ENCODE results near the gene NNAT.
A peak's percentile ranks its signal among the peaks of the same experiment; 100 is the strongest.

NNAT gene

GRCh38 chr20:37503256-37503927 is 17.7 kb upstream of the NNAT start:
- DNase-seq, result no peak

- DNase-seq, result no peak
These were observed 16.5 kb upstream of the NNAT start for GRCh38 chr20:37504404-37505096.

DNA sequence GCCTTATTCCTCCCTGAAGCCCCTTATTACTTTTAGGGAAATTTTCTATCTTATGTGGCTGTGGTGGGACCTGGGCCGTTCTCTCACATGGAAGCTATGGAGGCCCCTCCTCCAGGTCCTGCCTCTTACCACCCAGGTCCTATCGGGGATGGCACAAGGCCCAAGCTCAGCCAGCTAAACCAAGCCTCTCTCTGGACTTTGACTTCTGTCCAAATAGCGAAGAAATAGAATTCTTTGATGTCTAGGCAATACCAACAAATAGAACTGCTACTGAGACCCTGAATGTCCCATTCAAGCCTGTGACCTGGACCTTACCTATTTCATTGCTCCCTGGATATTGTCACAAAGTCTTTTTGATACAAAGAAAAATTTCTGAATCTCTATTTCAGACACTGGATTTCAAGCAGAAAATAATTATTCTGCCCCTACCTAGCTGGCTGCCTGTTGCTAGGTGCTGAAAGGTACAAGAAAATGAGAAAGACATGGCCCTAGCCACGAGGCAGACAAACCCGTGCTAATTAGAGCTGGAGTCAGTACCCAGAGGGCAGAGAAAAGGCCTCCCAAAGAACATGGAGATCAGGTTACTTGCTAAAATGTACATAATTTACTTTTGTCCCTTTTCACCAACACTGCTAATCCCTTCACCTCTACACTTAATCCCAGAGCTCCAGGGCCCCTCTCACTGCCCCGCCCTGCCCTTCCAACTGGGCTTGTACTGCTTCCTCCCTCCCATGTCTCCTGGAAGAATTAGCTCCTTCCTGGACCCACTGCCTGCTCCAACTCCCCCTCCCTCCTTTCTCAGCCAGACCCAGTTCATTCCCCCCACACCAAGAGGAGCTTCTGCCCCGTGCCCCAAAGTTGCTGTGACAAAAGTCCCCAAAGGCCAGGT is 15.5 kb upstream of the NNAT start:
- DNase-seq, result no peak

DNA sequence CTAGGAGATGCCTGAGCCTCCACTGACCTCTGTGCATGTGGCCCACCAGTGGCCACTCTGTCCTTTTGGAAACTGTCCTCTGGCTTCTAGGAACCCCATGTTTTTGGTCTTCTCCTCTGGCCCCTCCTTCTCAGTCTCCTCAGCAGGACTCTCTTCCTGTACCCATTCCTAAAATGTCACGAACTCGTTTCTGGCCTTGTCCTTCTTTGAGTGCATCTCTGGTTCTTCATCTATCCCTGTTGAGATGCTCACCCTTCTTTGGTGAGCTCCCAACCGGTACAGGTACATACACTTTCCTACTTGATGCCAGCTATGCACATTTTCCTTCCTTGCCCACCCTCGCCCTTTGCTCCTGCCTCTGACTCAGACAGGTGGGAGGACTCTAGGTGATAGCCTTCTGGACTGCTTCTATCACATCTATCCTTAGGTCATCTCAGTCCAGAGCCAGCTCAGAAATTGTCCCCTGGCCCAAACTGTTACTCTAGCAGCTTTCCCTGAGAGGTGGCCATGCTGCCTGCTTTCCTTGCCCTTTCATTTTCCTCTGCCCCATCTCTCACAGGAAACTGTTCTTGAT is 14.8 kb upstream of the NNAT start:
- DNase-seq, result no peak

DNA sequence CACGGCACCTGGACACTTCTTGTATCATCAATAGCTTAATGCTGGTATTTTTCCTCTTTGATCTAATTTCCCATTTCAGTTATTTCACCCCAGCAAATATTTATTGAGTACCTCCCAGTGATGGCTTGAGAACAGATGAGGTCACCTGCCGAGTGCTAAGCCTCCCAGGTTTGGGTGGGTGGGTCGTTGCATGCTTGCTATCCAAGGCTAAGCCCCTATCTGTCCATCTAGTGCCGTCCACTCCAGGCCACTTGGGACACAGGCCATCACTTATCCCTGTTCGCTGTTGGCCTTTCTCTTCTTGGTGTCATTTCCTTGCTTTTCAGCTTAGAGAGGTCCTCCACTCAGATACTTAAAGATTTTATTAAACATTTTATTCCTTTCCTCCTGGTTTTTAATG is 10.8 kb upstream of the NNAT start:
- DNase-seq, result no peak

DNA sequence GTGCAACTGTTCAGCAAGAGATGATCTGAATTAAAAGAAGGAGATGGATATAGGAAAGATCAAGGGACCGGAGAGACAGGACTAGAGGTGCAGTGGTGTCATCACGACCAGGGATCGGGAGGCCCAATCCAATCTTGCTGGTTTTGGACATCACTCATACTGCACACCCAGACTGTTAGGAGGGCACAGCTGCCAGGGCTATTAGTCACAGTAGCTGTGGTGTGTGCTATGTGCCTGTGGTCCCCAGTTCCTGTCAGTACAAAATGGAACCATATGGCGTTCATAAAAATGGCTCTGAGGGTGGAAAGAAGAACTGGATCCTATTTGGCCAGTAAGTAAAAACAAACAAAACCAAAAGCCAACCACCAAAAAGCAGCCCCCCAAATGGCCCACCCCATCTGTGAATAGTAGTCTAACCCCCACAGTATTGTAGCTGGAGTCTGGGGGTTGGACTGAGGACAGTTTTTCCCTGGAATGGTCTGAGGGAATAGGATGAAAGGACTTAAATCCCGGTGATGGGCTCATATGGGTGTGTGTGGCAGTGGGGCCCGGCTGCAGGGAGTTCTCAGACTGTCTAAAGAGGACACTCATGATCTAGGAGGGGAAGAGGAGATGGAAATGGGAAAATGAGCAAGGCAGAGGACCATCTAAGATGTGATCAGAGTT is 9.3 kb upstream of the NNAT start:
- no peak for DNase-seq

- no peak for DNase-seq
These were observed 7.2 kb upstream of the NNAT start for GRCh38 chr20:37513779-37514359.

GRCh38 chr20:37515876-37516275 is 5.2 kb upstream of the NNAT start:
- no peak for DNase-seq

- DNase-seq, result no peak
These were observed 4.0 kb upstream of the NNAT start for GRCh38 chr20:37516811-37517750.

GRCh38 chr20:37518059-37518458 is 3.0 kb upstream of the NNAT start:
- DNase-seq, result no peak

DNA sequence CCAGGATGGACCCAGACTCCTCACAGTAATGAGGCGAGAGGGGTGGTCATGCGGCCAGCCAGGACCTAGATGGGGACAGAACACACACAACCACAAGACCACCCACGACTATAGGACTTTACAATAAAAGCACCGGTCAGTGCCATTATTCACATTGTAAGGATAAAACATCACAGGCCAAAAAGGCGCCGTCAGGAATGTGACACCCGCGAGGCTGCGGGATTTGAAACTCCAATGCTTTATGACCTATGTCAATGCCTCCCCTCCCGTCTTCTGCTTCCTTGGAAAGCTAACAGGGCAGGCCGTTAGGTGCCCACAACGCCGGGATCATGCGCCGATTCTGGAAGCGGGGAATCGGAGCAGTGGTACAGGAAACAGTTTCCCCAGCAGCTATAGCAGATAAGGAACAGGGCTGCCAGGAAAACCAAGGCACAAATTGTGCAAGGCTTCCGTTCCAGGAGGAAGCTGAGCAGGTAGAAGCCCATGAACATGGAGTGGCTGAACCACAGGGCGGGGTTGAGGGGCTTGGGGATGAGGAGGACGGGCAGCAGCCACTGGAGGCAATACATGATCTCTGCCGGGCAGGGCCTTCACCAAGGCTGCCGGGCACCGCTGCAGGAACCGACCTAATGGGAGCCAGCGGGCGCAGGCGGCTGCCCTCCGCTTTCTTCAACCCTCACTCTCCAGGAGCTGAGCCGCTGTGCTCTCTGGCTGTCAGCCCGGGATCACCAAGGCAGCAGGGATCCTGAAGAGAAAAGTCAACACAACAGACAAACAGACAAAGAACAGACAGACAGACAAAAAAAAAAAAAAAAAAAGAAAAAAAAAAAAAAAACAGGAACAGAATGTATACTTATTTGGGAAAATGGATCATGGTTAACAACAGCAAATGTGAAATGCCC is 2.2 kb upstream of the NNAT start:
- no peak for DNase-seq

DNA sequence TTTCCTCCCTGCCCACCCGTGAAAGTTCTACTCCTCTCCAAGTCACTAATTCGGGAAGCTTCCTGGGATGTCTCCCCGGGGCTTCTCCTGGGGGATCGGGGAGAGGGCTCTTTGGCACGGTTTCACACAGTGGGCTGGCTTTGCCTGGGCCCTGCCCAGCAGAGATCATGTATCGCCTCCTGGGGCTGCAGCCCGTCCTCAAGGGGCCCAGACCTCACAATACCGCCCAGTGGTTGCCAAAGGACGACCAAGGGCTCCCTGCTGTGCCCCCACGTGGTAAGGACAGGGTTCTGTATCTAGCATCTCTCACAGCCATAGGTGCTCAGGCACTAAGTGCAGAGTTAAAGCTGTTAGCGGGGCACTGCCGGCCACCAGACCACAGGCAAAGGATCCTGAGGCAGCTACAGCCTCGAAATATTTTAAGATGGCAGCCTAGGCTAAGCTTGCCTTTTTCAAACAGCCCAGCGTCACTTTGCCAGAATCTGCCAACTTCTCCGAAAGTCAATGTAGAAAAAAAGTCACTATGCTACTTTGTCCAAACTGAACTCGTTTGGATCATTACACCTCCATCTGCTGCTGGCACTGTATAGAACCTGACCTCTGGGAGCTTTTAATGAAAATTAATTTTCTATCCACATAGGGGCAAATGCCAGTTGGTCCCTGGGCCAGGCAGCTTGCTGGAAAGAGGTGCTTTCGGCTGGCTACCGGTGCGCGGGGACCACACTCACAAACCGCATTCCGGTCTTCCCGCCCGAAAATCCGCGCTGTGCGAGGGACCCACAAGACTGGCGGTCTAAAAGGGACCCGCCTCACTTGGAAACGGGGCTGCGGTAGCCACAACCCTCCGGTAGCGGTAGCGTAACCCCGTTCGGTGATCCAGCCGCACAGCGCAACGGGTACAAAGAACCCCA is 1.3 kb upstream of the NNAT start:
- no peak for DNase-seq

DNA sequence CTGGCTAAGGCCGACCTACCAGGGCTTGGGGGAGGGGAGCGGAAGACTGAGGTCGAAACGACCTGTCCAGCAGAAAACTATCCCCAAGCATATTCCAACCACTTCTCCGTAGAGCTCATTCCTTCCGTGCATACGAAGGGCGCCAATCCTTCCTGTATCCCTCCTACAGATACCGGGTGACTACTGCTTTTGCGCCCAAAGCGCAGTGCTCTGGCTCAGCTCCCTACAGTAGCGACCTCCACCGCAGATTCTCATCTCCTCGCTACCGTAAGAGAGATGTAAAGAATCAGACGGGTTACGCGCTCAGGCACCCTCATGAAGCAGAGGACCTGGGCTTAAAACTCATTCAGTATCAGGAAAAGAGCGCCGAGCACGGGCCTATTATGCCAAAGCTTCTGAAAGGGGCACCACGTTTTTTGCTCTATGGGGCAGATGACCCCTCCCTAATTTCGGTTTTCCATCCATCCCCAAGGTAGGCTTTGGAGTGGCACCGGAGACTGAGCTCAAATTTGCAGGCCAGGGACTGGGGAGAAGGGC is 563 bp upstream of the NNAT start:
- no peak for DNase-seq

DNA sequence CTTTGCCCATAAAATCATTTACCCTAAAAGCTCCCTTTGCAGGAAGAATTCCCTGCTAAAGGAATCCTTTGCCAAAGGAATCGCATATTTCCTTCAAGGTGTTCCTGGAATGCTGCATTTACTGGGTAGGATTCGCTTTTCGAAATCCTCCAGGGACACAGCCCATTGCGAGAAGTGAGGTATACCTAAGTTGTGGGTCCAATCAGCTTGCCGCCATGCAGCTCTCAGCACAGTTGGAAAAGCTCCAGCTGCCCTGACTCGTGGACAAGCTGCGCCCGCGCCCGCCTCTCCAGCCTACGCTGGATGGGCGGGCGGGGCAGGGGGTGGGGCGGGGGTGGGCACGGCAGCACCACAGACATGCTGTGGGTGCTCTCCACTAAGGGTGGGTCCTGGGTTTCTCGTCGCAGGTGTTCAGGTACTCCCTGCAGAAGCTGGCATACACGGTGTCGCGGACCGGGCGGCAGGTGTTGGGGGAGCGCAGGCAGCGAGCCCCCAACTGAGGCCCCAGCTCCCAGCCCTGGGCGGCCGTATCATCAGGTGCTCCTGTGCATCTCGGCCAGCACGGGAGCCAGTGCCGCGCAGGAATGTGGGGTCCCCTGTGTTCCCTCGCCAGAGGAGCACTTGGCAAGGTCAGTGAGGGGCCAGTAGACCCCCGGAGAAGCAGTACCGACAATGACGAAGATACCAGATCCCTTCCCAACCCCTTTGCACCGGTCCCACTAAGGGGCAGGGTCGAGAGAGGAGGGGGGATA is 1.4 kb downstream of the NNAT start:
- DNase-seq, result peak; percentile 55

DNA sequence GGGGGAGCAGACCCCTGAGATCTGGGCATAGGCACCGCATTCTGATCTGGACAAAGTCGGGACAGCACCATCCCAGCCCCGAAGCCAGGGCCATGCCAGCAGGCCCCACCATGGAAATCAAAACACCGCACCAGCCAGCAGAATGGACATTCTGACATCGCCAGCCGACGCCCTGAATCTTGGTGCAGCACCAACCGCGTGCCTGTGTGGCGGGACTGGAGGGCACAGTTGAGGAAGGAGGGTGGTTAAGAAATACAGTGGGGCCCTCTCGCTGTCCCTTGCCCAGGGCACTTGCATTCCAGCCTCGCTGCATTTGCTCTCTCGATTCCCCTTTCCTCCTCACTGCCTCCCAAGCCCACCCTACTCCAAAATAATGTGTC is 2.0 kb downstream of the NNAT start:
- DNase-seq, result no peak

DNA sequence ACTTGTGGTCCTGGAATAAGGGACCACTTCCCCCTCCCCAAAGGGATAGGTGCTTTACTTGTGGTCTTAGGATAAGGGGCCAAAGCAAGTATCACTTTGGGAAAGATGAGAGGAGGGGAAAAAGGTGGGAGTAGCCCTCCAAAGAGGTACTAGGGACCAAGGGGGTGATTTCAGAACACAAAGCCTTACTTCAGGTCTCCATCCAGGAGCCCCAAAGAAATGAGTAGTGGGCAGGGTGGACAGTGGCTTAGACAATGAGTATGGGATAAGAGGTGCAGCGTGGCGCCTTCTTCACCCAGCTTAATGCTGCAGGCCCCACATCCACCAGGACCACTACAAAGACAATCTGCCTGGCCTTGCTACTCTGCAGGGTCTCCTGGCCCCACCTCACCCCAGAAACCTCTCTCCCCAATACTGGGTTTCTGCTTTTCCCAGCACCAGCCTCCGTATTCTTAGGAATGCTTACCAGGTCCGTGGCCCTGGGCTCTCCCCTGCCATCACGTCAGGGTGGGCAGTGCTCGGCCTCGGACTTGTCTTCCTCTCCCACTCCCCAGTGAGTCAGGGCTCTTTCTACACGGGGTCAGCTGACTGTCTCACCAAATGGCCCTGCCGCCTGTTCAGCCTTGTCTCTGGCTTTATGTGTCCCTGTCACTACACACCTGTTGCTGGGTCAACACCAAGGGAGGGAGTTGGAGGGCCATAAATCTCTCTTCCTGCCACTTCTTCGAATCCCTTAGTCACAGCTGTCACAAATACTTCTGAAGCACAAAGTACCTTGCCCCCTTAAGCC is 3.1 kb downstream of the NNAT start:
- DNase-seq, result no peak
